ENCODE data around the gene CATSPER2.
"Not testable (repeated sequence)": the region's sequence is repeated elsewhere in the genome, so short reads cannot be mapped to it uniquely, and the experiment has no call there.

CATSPER2 gene

GRCh38 chr15:43648649-43649429 is at the start of gene CATSPER2:
Gene CATSPER2 (minus strand): TSS chr15:43648844. CDS start chr15:43648061, 783 bp downstream.
- no peak for DNase-seq (ENCODE audit: insufficient read length, low spot score)
- peak; percentile 28 for FAIRE-seq

GRCh38 chr15:43693148-43694022 is 44.7 kb upstream of the CATSPER2 start, which contains the start of gene CKMT1A:
Gene CKMT1A (plus strand): TSS chr15:43693859. CDS start chr15:43694051, 192 bp downstream.
- DNase-seq (ENCODE audit: insufficient read length, low spot score); FAIRE-seq: not testable (repeated sequence)

GRCh38 chr15:43692679-43693078 is 44.0 kb upstream of the CATSPER2 start:
- FAIRE-seq; DNase-seq (ENCODE audit: insufficient read length, low spot score): not testable (repeated sequence)

GRCh38 chr15:43689604-43690301 is 41.1 kb upstream of the CATSPER2 start:
- FAIRE-seq: peak; percentile 95
- DNase-seq (ENCODE audit: insufficient read length, low spot score): not testable (repeated sequence)

DNA sequence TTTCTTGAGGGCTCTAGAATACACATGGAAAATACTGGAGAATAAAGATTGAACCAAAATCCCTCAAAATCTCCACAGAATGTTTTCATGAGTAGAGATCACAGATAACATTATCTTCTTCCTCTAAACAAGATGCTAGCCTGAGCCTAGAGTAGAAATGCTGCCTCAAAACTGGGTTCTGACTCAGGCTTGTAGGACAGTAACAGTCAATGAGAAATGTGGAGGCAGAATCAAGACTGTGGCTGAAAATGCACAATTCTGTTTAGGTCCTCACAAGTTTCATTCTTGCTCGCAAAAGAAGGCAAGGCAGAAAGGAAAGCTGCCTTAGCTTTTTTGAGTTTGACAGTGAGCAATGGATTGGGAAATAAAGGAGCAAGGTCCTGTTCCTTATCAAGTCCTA is 25.5 kb upstream of the CATSPER2 start:
- DNase-seq (ENCODE audit: insufficient read length, low spot score); FAIRE-seq: not testable (repeated sequence)

GRCh38 chr15:43666177-43666576 is 17.5 kb upstream of the CATSPER2 start:
- not testable (repeated sequence) for FAIRE-seq; DNase-seq (ENCODE audit: insufficient read length, low spot score)

- not testable (repeated sequence) for DNase-seq (ENCODE audit: insufficient read length, low spot score)
- peak; percentile 28 for FAIRE-seq
Measured at GRCh38 chr15:43663333-43663732, 14.7 kb upstream of the CATSPER2 start.

DNA sequence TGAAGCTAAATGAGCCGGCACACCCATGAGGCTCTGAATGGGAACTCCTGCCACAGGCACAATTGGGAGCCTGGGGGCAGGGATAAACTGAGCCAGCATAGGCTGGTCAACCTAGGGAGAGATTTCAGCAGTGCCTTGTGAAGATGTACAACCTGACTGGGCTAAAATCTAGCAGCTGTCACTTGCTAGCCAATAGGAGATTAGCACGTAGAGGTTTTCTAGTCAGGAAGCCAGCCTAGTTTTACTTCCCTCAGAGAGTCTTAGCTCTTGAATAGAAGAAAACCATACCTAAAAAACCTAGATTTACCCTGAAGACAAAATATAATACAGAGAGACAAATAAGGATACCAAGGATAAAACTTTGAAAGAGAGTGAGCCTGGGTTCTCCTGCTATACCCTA is 13.6 kb upstream of the CATSPER2 start:
- not testable (repeated sequence) for FAIRE-seq

GRCh38 chr15:43659727-43660126 is 11.1 kb upstream of the CATSPER2 start:
- FAIRE-seq: not testable (repeated sequence)

More for the DNA sequence above, 13.6 kb upstream of the CATSPER2 start:
- DNase-seq (ENCODE audit: insufficient read length, low spot score): not testable (repeated sequence)

GRCh38 chr15:43649430-43649926 is 834 bp upstream of the CATSPER2 start:
- DNase-seq (ENCODE audit: insufficient read length, low spot score): not testable (repeated sequence)
- peak; percentile 84 for FAIRE-seq

More at GRCh38 chr15:43659727-43660126, 11.1 kb upstream of the CATSPER2 start:
- DNase-seq (ENCODE audit: insufficient read length, low spot score): not testable (repeated sequence)

- FAIRE-seq; DNase-seq (ENCODE audit: insufficient read length, low spot score): not testable (repeated sequence)
Measured at GRCh38 chr15:43638464-43639204, 10.0 kb downstream of the CATSPER2 start.

DNA sequence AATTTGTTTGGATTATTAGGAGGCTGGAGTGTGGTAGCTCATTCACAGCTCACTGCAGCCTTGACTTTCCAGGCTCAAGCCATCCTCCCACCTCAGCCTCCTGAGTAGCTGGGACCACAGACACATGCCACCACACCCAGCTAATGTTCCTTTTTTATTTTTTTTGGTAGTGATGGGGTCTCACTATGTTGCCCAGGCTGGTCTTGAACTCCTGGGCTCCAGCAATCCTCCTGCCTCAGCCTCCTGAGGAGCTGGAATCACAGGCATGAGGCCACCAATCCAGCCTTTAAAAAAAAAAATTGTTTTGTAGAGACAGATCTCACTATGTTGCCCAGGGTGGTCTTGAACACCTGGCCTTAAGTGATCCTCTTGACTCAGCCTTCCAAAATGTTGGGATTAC is 21.7 kb downstream of the CATSPER2 start:
- FAIRE-seq; DNase-seq (ENCODE audit: insufficient read length, low spot score): not testable (repeated sequence)

- FAIRE-seq (no peak), DNase-seq (ENCODE audit: insufficient read length, low spot score) (no peak)
Measured at GRCh38 chr15:43625106-43625505, 23.5 kb downstream of the CATSPER2 start.

DNA sequence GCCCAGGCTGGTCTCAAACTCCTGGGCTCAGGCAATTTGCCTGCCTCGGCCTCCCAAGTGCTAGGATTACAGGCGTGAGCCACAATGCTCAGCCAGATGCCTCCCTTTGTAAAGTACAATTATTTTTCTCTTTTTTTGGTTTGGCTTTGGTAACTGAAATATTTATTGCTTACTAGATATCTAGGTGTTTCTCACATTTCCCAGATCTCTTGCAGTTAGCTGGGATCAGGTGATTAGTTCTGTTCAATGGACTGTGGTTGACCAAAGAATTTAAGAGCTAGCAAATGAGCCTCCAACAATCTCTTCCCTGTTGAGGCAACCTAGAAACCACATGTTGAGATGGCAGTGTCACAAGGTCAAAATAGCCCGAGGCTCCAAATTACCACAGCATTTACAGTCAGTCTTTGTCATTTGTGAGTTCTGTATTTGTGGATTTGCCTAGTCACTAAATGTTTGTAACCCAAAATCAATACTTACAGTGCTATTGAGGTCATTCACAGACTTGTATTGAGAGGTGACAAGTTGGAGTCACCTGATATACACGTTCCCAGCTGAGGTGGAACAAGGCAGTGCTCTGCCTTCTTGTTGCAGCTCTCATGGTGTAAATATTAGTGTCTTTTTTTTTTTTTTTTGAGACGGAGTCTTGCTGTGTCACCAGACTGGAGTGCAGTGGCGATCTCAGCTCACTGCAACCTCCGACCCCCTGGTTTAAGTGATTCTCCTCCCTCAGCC is 26.4 kb downstream of the CATSPER2 start:
- FAIRE-seq; DNase-seq (ENCODE audit: insufficient read length, low spot score): not testable (repeated sequence)

DNA sequence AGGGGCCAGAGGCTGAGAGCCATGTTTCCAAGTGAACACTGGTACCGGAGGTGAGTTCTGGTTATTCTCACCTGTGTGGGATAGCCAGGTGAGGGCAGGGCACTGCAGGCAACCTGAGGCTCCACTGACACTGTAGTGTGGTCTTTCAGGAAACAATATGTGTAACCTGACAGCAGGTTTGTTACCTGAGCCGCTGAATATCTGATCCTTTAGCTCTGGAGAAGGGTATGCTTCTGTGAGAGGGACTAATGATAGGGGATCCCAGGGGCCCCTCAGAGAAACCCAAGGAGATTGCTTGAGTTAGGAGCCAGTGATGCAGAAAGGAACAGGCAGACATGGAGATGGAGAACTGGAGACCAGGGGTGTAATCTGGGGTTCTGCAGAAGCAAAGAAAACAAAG is 29.9 kb downstream of the CATSPER2 start, which contains the start of gene STRC:
TSS of gene STRC (minus strand) at position 101 of the 400 bp plus-strand sequence. CDS start at position 23, 78 bp downstream.
- FAIRE-seq: peak; percentile 31
- DNase-seq (ENCODE audit: insufficient read length, low spot score): not testable (repeated sequence)

GRCh38 chr15:43617750-43618149 is 30.9 kb downstream of the CATSPER2 start:
- not testable (repeated sequence) for FAIRE-seq; DNase-seq (ENCODE audit: insufficient read length, low spot score)

- DNase-seq (ENCODE audit: insufficient read length, low spot score): not testable (repeated sequence)
Measured at GRCh38 chr15:43602233-43602632, 46.4 kb downstream of the CATSPER2 start.

DNA sequence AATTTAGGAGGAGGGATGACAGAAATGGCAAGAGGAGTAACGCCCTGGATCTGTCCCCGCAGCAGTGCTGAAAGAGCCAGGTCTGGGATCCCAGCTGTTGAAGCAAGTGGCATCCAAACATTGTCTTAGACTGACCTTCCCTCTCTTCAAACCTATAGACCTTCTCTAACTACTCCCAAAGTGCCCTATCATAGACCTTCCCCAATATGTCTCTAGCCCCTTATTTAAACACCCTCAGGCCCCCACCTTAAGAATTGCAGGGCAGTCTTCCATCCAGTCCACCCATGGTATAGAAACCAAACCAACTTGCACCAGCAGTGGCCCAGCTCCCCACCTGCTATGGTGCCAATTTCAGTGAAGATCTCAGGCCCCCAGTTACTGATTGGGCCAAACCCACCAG is 48.4 kb downstream of the CATSPER2 start:
- not testable (repeated sequence) for FAIRE-seq; DNase-seq (ENCODE audit: insufficient read length, low spot score)

More at GRCh38 chr15:43602233-43602632, 46.4 kb downstream of the CATSPER2 start:
- FAIRE-seq: not testable (repeated sequence)

Measured in HTR-8/SVneo (cell line).